T47D (cell line): Measurements from ENCODE around the gene RNF208.
A peak's percentile ranks its signal among the peaks of the same experiment; 100 is the strongest.

Source experiments
- DNase-seq, 2 experiments: peaks; one replicate each; pipeline versions ENCODE4 v3.0.0 to v3.0.0-alpha.2; 2011 to 2012; ENCODE audit warnings: low read depth in 1 of 2, low spot score in 1 of 2
- JUND ChIP-seq: IDR thresholded peaks from 2 replicates; pipeline ENCODE4 v1.6.1; 2012; ENCODE audit warnings: low read depth
- in situ Hi-C: cut with HindIII; loops from 2 replicates; pipeline ENCODE4 v1.10.0; 2016; ENCODE audit warnings: low sequenced_read_pairs, low pct_unique_long_range_greater_than_20kb

The RNF208 gene

DNA sequence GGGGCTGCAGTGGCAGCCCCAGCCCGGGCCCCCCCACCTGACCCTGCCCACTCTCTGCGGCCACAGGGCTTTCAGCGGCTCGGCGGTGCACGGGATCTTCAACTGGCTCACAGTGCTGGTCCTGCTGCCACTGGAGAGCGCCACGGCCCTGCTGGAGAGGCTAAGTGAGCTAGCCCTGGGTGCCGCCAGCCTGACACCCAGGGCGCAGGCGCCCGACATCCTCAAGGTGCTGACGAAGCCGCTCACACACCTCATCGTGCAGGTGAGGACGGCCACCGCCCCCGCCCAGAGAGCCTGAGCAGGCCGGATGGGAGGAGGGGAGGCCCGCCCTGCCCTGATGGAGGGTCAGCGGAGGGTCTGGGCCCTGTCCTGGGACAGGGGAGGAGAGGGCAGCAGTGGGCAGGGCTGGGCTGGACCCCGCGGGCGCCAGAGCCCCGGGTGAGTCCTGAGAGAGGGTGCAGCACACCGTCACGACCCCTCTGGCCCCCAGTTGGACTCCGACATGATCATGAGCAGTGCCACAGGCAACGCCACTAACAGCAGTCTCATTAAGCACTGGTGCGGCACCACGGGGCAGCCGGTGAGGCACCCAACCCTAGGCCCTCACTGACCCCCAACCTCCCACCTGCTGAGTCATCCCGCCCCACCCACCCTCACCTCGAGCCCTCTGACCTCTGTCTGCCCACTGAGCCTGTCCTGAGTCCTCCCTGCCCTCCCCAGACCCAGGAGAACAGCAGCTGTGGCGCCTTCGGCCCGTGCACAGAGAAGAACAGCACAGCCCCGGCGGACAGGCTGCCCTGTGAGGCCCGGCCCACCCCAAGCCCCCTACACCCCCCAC lies 11.3 kb upstream of the RNF208 start:
- no peak for TF ChIP-seq JUND
- in situ Hi-C loops: no loop called here
- no peak for DNase-seq

DNA sequence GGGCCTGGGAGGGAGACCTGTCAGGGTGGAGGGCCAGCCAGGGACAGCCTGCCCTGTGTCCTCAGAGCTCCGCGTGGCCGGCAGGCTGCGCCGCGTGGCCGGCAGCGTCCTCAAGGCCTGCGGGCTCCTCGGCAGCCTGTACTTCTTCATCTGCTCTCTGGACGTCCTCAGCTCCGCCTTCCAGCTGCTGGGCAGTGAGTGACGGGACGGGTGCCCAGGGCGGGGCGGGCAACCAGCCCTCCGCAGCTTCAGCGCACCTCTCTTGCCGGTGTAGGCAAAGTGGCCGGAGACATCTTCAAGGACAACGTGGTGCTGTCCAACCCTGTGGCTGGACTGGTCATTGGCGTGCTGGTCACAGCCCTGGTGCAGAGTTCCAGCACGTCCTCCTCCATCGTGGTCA lies 10.5 kb upstream of the RNF208 start:
- in situ Hi-C loops: no loop called here

DNA sequence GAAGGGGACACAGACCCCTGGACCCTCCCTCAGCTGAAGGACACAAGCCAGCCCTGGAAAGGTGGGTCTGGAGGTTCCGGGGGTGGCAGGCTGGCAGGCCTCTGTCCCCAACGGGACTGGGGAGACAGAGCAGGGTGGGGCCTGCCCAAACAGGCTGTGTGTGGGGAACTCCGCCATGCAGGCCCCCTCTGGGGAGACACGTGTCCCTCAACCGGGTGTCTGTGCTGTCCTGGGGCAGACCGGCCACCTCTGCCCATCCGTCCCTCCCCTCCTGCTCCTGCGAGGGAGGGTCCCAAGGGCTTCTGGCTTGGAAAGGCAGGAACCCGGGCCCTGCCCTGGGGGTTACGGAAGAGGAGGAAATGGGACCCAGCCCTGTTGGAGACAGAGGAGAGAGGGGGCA lies 10.1 kb upstream of the RNF208 start:
- DNase-seq: no peak
- TF ChIP-seq JUND: no peak
- in situ Hi-C loops: no loop called here

More for the DNA sequence above, 10.5 kb upstream of the RNF208 start:
- TF ChIP-seq JUND: no peak
- no peak for DNase-seq

DNA sequence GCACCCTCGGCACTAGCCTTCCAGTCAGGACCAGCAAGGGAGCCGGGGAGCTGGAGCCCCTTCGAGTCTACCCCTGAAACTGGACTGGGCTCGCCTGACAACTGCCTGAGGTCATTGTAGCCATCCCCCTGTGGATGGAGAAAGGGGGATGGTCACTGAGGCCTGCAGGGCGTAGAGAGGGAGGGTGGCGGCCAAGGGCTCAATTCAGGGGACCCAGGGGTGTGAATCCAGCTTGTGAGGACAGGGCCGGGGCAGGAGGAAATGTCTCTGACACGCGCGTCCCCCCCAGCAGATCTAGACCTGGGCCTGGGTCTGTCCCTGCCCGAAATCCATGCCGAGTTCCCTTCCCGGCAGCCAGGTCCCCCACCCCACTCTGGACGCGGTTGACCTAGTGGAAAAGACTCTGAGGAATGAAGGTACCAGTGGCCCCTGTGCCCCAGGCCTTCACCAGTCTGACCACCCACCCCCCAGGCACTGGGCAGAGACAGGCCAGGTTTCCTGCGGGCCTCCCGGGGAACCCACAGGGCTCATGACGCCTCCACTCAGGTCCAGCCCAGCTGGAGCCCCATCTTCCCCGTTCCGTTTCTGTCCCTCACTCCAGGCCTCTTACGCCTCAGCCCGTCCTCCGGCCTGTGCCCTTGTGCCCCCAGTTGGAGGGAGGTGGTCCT lies 9.5 kb upstream of the RNF208 start:
- no peak for TF ChIP-seq JUND
- in situ Hi-C loops: no loop called here
- no peak for DNase-seq

DNA sequence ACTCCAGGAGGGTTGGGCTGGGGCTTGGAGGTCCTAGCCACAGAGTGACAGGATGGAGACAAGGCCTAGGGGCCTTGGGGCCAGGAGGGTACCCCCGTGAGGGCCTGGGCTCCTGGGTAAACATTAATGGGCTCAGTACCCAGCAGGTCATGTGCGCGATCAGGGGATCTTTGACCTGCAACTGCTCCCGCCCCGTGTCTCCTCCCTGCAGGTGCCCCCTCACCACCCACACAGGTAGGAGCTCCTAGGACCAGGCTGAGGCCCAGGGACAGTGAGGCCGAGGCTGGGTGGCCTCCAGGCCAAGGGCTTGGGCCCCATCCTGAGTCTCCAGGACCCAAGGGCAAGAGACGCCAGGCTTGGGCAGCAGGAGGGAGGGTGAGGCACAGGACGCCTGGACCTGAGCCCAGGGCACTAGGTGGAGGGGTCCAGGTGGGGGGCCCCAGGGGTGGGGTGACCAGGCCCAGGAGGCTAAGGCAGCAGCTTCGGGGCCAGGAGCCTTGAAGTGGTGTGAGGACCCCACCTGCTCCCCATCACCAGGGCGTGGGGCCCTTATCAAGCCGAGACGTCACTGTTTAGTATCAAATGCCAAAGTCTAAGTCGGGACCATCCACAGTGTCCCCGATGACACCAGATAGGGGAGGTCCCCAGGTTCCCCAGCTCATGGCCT lies 8.8 kb upstream of the RNF208 start, which contains the start of gene SLC34A3:
Gene SLC34A3, plus strand, starts transcription at position 197 of the 667 bp plus-strand sequence. CDS start 802 bp downstream, outside the sequence.
- in situ Hi-C loops: no loop called here
- TF ChIP-seq JUND: no peak
- DNase-seq: no peak

DNA sequence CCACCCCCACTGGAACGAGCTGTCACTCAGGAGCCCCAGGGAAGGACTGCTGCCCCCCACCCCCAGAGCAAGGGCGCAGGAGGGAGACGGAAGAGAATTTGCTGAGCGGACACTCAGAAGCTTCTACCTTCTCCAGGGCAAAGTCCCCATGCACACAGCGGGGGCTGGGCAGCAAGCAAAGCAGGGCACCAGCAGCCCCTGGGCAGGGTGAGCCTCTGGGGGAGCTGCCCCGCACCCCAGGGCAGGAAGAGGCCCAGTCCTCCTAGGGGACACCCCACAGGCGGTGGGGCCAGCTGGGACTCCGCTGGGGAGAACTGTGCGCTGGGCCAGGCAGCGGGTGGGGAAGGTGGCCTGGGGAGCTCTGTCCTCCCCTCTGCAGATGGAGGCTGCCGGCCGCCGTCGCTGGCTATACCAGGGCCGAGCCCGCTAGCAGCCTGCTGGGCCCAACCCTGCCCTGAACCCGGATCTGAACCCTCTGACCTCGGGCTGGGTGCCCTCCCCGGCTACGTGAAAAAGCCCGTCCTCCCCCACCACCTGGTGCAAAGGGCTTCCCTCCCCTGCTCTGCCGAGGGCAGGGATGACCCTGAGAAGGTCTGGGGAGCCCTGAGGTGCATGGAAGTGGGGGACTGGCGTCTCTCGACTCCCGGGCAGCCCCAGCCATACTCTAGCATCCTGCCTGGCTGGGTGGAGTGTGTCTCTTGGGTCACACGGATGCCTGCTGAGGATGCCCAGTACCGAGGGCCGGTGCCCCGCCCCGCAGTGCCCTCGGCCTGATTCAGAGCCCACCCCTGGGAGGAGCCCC lies 8.1 kb upstream of the RNF208 start:
- in situ Hi-C loops: no loop called here

DNA sequence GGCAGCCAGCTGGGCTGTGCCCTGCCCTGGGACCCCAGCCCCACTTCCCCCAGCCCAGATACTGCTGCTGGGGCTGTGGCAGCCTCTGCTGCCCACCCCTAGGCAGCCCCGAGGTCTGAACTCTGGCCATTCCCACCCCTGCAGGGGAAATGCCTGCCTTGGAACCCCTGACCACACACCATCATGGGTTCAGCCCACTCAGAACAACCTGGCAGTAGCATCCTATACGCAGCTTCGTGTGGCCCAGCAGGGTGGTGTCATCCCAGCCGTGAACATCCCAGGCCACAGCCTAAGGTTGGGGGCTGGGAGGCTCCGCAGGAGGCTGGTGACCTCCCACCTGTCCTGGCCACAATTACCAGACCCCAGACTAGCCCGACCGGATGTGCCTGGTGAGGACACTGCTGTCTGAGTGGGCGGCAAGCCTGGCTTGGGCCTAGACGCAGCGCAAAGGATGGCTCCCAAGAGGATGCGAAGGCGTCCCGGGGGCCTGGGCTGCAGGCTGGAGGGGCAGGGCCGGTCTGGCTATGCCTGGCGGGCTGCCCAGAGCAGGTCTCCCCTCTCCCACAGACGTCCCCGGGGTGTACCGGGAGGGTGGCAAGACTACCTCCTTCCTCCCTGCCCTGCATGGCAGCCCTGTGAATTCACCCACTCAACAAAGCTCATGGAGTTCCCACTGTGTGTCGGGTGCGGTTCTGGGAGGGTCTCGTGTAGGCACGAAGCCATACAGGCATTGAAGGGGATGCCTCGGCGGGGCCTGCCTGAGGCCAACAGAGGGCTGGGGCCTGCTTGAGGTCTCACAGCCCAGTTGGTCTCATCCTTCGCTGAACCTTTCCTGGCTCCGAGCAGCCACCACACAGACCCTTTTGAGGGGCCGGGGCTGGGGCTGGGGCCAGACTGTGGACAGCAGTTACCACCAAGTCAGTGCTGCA lies 7.2 kb upstream of the RNF208 start:
- in situ Hi-C loops: no loop called here
- no peak for DNase-seq
- no peak for TF ChIP-seq JUND

More for the DNA sequence above, 8.1 kb upstream of the RNF208 start:
- DNase-seq: no peak
- TF ChIP-seq JUND: no peak

DNA sequence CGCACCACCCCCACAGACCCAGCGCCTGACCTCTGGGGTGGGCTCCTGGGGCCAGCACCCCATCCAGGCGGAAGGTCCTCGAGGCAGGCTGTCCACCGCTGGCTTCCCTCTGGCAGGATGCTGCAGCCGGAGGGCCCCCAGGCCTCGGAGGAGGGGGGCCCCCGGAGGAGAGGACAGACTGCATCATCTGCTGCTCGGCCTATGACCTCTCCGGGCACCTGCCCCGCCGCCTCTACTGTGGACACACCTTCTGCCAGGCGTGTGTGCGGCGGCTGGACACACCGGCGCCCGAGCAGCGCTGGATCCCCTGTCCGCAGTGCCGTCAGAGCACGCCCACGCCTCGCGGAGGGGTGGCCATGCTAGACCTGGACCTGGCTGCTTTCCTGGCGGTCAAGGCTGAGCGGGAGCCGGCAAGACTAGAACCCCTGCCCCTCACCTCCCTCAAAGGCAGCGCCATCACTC lies 6.5 kb upstream of the RNF208 start:
- in situ Hi-C loops: no loop called here
- no peak for DNase-seq
- TF ChIP-seq JUND: no peak

DNA sequence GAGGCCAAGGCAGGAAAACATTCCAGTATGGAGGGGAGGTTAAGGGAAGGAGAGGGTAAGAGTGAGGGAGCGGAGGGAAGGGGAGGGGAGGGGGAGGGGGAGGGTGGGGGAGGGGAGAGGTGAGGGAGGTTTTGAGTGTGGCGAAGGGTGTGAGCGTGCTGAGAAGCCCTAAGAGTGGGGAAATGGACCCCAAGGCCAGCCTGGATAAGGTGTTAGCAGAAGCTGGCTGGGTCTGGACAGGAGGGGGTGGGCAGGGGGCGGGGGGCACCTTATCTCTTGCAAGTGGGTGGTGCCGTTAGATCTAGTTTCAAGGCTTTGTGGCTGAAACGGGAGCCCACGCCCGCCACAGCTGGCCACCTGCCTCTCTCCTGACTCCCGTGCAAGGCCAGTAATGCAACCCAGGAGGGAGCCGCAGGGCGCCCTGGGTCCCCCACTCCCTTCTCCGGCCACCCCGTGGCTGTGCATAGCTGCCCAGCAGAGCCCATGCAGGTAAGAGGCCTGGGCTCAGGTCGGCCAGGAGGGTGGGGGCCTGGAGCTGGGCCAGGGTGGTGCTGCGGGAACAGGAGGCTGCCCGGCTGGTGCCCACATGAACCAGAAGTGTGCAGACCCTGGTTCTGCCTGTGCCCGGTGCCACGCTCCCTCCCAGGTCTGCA lies 5.9 kb upstream of the RNF208 start:
- in situ Hi-C loops: no loop called here
- no peak for DNase-seq
- TF ChIP-seq JUND: no peak

DNA sequence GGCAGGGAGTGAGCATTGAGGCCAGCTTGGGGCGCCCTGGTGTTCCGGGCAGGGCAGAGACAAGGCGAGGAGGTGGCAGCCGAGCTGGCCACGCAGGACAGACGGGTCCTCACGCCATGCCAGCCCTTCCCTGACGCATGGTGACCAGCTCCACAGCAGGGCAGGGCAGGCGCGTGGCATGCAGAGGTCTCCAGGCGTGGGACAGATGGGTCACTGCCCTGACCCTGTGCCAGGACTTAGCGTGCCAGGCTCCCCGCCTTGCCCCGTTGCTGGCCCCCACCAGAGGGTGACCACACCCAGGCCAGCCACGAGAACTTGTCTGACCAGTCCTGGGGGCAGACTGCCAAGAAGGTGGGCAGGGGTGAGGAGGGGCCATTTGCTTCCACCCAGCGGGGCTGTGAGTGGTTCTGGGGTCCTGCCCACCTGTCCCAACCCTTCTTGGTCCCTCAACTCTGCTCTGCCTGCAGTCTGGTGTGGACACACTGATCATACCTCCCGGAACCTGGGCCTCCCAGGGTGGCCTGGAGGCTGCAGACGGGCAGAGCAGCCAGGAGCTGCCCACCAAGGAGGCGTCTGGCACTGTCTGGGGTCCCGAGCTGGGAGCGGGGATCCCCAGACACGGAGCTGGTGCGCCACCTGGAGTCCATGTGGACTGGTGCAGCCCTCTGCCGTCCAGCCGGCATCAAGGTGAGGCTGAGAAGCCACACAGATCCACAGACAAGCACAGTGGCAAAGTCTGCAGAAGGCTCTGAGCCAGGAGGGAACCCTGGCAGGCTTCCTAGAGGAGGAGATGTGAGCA lies 5.2 kb upstream of the RNF208 start, which contains the start of gene RNF224:
Gene RNF224, plus strand, starts transcription at position 449 of the 799 bp plus-strand sequence. CDS start 834 bp downstream, outside the sequence.
- no peak for TF ChIP-seq JUND
- in situ Hi-C loops: no loop called here
- DNase-seq: peak; percentile 93 to 94
